K562 (cell line): ENCODE results near the gene MTO1. TPM values are rescaled to one million over a fixed set of nuclear protein-coding genes. Genes with fewer than 3 reads are reported as not detected.

Experiments used
- CBFA2T3 ChIP-seq: fragments of 450-650 bp; IDR thresholded peaks from 2 replicates; pipeline ENCODE4 v1.6.1; 2017
- FOXA3 ChIP-seq, 2 experiments: fragments of 450-650 bp in 1 of 2; sonication (generic) in 1 of 2; formaldehyde crosslinking; IDR thresholded peaks in 1 of 2; conservative IDR thresholded peaks in 1 of 2; 2 replicates each; pipeline versions ENCODE4 v1.4.0 to v1.8.0; 2020 to 2022; ENCODE audit warnings: mild to moderate bottlenecking in 2 of 2, missing genetic modification reagents in 1 of 2
- KLF10 ChIP-seq: fragments of 250-450 bp; sonication (Bioruptor Pico); IDR thresholded peaks from 2 replicates; pipeline ENCODE4 v1.6.1; 2021; ENCODE audit warnings: matching md5 sums
- MXI1 ChIP-seq: IDR thresholded peaks from 2 replicates; pipeline ENCODE4 v1.6.1; 2011; ENCODE audit warnings: low read depth, mild to moderate bottlenecking, improper control_type of control experiment, low read length
- NBN ChIP-seq: fragments of 450-650 bp; IDR thresholded peaks from 2 replicates; pipeline ENCODE4 v1.6.1; 2016; ENCODE audit warnings: low read depth, mild to moderate bottlenecking
- ZFP30 ChIP-seq: fragments of 250-450 bp; sonication (Bioruptor Pico); IDR thresholded peaks from 2 replicates; pipeline ENCODE4 v1.8.0; 2022; ENCODE audit warnings: moderate library complexity, mild to moderate bottlenecking, inconsistent platforms, borderline replicate concordance
- ZNF41 ChIP-seq: fragments of 250-450 bp; sonication (Bioruptor Pico); conservative IDR thresholded peaks from 2 replicates; pipeline ENCODE4 v1.4.0; 2020; ENCODE audit warnings: mild to moderate bottlenecking
- polyA plus RNA-seq, 8 experiments: library from polyadenylated mRNA; depleted of rRNA in 4 of 8; stranded (reverse) in 5 of 8; unstranded in 3 of 8; fragments of >200 nt; fragmentation: Nextera tagmentation in 2 of 8; fragmentation: Illumina TruSeq in 1 of 8; extraction: Ambion mirVana in 2 of 8; extraction: Trizol in 1 of 8; gene quantifications; 2 replicates each; pipeline versions ENCODE4 v1.2.1 to v1.2.3, GENCODE V29; 2011 to 2014; ENCODE audit warnings: inconsistent platforms in 1 of 8, missing spikeins in 1 of 8
- total RNA-seq, 7 experiments: library from RNA; depleted of rRNA in 6 of 7; stranded (reverse); fragments of >200 nt in 6 of 7; fragmentation: Illumina TruSeq in 2 of 7; extraction: Trizol in 2 of 7; gene quantifications; 2 replicates each; pipeline versions ENCODE4 v1.2.1 to v1.2.3, GENCODE V29; 2011 to 2021; ENCODE audit warnings: low replicate concordance in 1 of 7
- TF ChIP-seq, protein P1 (sequence below): sonication (generic); formaldehyde crosslinking; IDR thresholded peaks from 2 replicates; pipeline ENCODE4 v1.8.1; 2022; ENCODE audit warnings: missing genetic modification reagents
- TF ChIP-seq, protein P2 (sequence below): sonication (generic); formaldehyde crosslinking; IDR thresholded peaks from 2 replicates; pipeline ENCODE4 v1.8.0; 2023; ENCODE audit warnings: mild to moderate bottlenecking, missing genetic modification reagents
- TF ChIP-seq, protein P3 (sequence below): fragments of 450-650 bp; IDR thresholded peaks from 2 replicates; pipeline ENCODE4 v1.6.1; 2017; ENCODE audit warnings: mild to moderate bottlenecking, moderate library complexity
- TF ChIP-seq, protein P4 (sequence below): fragments of 450-650 bp; IDR thresholded peaks from 2 replicates; pipeline ENCODE4 v1.6.1; 2016; ENCODE audit warnings: antibody characterized with exemption
- TF ChIP-seq, protein P5 (sequence below): fragments of 450-650 bp; IDR thresholded peaks from 2 replicates; pipeline ENCODE4 v1.7.0; 2016; ENCODE audit warnings: borderline replicate concordance
- TF ChIP-seq, protein P6 (sequence below): sonication (generic); formaldehyde crosslinking; IDR thresholded peaks from 2 replicates; pipeline ENCODE4 v1.8.1; 2023; ENCODE audit warnings: mild to moderate bottlenecking, missing genetic modification reagents

Gene MTO1
- total and polyA plus RNA-seq, 9 of the 15 experiments (the other 6 are each of a cell fraction or from before 2014, with no cell fraction given): 33.4 to 62.3 (median 50.6) TPM

DNA sequence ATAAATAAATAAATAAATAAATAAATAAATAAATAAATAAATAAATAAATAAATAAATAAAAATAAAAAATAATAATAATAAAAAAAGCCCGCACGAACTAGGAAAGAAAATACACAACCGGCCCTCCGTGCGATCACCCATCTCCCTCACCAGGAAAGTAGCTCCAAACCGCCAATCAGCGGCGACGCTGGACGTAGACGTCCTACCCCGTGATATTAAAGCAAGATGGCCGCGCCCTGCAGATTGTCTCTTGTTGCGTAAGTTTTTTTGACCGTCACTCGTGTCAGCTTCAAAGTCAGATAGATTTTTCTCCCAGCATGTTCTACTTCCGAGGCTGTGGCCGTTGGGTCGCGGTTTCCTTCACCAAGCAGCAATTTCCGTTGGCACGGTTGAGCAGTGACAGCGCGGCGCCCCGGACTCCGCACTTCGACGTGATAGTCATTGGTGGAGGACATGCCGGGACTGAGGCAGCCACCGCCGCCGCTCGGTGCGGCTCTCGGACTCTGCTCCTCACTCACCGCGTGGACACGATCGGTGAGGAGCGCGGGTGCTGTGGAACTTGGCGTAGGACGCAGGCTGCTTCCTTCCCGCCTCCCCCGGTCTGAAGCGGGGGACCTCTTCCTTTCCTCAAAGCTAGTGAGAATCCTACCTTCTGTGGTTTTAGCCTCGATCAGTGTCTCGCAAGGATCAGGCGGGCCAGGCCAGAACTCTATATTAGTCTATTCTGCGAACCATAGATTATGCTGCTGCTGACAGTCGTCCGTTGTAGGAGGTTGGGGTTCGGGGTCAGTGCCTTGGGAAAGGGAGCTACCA, at the start of gene MTO1 (continued):
- TF ChIP-seq, protein P1, sequence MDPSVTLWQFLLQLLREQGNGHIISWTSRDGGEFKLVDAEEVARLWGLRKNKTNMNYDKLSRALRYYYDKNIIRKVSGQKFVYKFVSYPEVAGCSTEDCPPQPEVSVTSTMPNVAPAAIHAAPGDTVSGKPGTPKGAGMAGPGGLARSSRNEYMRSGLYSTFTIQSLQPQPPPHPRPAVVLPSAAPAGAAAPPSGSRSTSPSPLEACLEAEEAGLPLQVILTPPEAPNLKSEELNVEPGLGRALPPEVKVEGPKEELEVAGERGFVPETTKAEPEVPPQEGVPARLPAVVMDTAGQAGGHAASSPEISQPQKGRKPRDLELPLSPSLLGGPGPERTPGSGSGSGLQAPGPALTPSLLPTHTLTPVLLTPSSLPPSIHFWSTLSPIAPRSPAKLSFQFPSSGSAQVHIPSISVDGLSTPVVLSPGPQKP (CRISPR knock-in tag): no peak
- TF ChIP-seq KLF10: no peak
- TF ChIP-seq, protein P2, sequence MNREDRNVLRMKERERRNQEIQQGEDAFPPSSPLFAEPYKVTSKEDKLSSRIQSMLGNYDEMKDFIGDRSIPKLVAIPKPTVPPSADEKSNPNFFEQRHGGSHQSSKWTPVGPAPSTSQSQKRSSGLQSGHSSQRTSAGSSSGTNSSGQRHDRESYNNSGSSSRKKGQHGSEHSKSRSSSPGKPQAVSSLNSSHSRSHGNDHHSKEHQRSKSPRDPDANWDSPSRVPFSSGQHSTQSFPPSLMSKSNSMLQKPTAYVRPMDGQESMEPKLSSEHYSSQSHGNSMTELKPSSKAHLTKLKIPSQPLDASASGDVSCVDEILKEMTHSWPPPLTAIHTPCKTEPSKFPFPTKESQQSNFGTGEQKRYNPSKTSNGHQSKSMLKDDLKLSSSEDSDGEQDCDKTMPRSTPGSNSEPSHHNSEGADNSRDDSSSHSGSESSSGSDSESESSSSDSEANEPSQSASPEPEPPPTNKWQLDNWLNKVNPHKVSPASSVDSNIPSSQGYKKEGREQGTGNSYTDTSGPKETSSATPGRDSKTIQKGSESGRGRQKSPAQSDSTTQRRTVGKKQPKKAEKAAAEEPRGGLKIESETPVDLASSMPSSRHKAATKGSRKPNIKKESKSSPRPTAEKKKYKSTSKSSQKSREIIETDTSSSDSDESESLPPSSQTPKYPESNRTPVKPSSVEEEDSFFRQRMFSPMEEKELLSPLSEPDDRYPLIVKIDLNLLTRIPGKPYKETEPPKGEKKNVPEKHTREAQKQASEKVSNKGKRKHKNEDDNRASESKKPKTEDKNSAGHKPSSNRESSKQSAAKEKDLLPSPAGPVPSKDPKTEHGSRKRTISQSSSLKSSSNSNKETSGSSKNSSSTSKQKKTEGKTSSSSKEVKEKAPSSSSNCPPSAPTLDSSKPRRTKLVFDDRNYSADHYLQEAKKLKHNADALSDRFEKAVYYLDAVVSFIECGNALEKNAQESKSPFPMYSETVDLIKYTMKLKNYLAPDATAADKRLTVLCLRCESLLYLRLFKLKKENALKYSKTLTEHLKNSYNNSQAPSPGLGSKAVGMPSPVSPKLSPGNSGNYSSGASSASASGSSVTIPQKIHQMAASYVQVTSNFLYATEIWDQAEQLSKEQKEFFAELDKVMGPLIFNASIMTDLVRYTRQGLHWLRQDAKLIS (CRISPR knock-in tag): peak; percentile 82
- TF ChIP-seq, protein P3, sequence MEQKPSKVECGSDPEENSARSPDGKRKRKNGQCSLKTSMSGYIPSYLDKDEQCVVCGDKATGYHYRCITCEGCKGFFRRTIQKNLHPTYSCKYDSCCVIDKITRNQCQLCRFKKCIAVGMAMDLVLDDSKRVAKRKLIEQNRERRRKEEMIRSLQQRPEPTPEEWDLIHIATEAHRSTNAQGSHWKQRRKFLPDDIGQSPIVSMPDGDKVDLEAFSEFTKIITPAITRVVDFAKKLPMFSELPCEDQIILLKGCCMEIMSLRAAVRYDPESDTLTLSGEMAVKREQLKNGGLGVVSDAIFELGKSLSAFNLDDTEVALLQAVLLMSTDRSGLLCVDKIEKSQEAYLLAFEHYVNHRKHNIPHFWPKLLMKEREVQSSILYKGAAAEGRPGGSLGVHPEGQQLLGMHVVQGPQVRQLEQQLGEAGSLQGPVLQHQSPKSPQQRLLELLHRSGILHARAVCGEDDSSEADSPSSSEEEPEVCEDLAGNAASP: no peak
- TF ChIP-seq, protein P4, sequence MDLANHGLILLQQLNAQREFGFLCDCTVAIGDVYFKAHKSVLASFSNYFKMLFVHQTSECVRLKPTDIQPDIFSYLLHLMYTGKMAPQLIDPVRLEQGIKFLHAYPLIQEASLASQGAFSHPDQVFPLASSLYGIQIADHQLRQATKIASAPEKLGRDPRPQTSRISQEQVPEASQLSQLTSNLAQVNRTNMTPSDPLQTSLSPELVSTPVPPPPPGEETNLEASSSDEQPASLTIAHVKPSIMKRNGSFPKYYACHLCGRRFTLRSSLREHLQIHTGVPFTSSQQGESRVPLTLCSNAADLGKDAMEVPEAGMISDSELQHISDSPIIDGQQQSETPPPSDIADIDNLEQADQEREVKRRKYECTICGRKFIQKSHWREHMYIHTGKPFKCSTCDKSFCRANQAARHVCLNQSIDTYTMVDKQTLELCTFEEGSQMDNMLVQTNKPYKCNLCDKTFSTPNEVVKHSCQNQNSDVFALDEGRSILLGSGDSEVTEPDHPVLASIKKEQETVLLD: peak; percentile 96
- TF ChIP-seq NBN: no peak
- no peak for TF ChIP-seq FOXA3 (CRISPR knock-in tag; conservative IDR thresholded peaks at IDR 0.05 in 1 of 2, IDR thresholded peaks at IDR 0.05 in 1 of 2)
- TF ChIP-seq ZNF41 (CRISPR knock-in tag): no peak
- no peak for TF ChIP-seq ZFP30 (CRISPR knock-in tag)
- TF ChIP-seq, protein P5, sequence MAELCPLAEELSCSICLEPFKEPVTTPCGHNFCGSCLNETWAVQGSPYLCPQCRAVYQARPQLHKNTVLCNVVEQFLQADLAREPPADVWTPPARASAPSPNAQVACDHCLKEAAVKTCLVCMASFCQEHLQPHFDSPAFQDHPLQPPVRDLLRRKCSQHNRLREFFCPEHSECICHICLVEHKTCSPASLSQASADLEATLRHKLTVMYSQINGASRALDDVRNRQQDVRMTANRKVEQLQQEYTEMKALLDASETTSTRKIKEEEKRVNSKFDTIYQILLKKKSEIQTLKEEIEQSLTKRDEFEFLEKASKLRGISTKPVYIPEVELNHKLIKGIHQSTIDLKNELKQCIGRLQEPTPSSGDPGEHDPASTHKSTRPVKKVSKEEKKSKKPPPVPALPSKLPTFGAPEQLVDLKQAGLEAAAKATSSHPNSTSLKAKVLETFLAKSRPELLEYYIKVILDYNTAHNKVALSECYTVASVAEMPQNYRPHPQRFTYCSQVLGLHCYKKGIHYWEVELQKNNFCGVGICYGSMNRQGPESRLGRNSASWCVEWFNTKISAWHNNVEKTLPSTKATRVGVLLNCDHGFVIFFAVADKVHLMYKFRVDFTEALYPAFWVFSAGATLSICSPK: no peak
- TF ChIP-seq, protein P6, sequence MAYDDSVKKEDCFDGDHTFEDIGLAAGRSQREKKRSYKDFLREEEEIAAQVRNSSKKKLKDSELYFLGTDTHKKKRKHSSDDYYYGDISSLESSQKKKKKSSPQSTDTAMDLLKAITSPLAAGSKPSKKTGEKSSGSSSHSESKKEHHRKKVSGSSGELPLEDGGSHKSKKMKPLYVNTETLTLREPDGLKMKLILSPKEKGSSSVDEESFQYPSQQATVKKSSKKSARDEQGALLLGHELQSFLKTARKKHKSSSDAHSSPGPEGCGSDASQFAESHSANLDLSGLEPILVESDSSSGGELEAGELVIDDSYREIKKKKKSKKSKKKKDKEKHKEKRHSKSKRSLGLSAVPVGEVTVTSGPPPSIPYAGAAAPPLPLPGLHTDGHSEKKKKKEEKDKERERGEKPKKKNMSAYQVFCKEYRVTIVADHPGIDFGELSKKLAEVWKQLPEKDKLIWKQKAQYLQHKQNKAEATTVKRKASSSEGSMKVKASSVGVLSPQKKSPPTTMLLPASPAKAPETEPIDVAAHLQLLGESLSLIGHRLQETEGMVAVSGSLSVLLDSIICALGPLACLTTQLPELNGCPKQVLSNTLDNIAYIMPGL (CRISPR knock-in tag): peak; percentile 69; the same call in 1 of the 2 replicates
- TF ChIP-seq CBFA2T3: no peak
- no peak for TF ChIP-seq MXI1
